Measurements from ENCODE around the gene OR56A5.

Gene OR56A5

GRCh38 chr11:5931061-5931460, 37.2 kb downstream of the OR56A5 start:
- DNase-seq, result no peak

DNA sequence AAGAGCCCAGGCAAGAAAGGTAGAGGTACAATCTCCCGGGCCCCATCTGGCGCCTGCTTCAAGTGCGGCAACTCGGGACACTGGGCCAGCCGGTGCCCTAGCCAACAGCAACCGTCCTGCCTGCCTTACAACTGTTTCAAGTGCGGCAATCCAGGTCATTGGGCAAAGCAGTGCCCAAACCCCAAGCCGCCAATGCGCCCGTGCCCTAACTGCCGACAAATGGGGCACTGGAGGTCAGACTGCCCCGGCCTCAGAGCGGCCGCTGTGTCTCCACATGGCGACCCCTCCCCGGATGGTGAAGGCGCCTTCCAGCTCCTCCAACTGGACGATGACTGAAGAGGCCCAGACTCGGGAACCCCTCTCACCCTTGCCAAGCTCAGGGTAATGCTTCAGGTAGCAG, 37.7 kb downstream of the OR56A5 start:
- DNase-seq, result no peak

- DNase-seq, result no peak
Measured at GRCh38 chr11:5929571-5930368, 38.5 kb downstream of the OR56A5 start.

DNA sequence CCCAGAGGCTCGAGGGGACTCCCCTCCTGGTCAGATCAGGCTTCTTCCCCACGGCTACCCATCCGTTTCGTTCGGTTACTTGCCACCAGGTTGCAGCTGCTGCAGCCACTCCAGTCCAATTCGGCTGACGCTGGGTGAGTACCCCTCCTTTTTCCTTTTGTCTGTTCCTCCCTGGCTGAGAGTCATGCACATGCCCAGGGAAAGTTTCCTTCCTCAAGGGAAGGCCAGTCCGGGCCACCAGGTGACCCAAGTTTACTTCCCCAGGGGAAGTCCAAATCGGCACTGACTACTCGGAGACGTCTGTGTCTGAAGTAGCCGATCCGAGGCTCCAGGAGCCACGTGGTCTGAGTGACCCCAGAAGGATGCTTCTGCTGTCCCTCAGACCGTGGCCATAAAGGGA, 39.5 kb downstream of the OR56A5 start:
- DNase-seq, result no peak

DNA sequence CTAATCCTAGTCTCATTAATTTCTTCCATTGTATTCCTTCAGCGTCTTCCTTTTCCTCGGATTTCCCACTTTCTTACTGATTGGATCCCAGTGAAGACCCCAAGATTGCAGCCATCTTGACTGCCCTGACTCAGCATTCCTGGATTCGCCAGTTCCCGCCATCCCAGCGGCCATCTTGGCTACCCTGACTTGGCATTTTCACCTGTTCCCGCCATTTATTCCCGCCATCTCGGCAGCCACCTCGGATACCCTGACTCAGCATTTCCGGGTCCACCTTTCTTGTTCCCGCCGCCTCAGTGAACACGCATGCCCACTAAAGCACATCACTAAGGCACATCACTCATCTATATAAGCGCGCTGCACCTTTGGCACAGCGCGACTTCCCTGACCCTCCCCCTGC, 40.0 kb downstream of the OR56A5 start:
- DNase-seq, result no peak

DNA sequence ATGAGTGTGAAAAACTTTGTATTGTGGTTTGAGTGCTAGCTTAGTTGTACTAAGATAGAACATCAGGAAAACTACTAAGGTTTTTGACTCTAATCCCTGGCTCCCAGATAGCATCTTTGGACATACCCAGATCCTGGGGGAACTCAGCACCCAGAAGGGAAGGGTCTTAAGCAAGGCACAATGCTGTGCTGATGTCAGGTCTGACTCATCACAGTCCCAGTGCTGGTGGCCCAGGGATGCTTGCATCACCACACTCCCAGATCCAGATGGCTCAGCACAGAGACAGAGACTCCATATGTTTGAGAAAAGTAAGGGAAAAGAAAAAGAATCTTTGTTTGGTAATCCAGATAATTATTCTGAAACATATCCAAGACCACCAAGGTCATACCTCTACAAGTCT, 44.5 kb downstream of the OR56A5 start:
- peak; percentile 30 for DNase-seq

DNA sequence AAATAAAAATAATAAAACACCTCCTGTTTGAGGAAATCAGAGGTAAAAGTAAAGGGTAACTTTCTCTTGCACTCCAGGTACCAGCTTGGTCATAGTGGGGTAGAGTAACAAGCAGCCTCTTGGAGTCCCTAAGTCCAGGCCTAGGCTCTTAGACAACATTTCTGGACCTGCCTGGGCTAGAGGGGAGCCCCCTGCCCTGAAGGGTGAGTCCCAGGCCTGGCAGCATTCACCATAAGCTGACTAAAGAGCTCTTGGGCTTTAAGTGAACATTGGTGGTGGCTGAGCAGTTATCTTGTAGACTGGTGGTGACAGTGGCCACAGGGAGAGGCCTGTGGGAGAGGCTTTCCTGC, 44.9 kb downstream of the OR56A5 start:
- no peak for DNase-seq

GRCh38 chr11:5922749-5923426, 45.4 kb downstream of the OR56A5 start:
- peak; percentile 59 for DNase-seq
